Measurements from ENCODE around the gene VMAC.

DNA sequence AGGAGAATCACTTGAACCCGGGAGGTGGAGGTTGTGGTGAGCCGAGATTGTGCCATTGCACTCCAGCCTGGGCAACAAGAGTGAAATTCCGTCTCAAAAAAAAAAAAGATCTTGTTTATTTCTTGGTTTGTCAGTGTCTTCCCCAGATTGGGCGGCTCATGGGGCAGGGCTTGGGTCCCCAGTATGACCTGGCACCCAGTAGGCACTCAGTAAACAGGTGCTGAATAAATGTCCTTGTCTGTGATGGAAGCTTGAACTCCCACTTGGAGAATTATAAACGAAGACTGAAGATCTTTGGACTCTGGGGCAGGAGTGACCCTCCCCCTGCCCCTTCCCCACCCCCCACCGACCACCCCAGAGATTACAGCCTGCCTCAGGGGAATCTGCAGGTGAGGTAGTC, 24.5 kb upstream of the VMAC start:
- no peak for TF ChIP-seq EZH2 (IDR thresholded peaks at IDR 0.05)
- TF ChIP-seq, protein P1, sequence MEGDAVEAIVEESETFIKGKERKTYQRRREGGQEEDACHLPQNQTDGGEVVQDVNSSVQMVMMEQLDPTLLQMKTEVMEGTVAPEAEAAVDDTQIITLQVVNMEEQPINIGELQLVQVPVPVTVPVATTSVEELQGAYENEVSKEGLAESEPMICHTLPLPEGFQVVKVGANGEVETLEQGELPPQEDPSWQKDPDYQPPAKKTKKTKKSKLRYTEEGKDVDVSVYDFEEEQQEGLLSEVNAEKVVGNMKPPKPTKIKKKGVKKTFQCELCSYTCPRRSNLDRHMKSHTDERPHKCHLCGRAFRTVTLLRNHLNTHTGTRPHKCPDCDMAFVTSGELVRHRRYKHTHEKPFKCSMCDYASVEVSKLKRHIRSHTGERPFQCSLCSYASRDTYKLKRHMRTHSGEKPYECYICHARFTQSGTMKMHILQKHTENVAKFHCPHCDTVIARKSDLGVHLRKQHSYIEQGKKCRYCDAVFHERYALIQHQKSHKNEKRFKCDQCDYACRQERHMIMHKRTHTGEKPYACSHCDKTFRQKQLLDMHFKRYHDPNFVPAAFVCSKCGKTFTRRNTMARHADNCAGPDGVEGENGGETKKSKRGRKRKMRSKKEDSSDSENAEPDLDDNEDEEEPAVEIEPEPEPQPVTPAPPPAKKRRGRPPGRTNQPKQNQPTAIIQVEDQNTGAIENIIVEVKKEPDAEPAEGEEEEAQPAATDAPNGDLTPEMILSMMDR (IDR thresholded peaks at IDR 0.05) = no peak

Measured in neural progenitor cell (in vitro differentiated cells).